Peyer's patch (tissue), 4 donors: ENCODE results near the gene BZW2. TPM values are rescaled to one million over a fixed set of nuclear protein-coding genes. Genes with fewer than 3 reads are reported as not detected.

Source experiments
- DNase-seq, 3 donors: peaks; one replicate each; pipeline ENCODE4 v3.0.0-alpha.2; 2017 to 2019
- H3K27ac ChIP-seq, 4 donors: fragments of 200-600 bp; sonication (generic); one replicate each; pipeline ENCODE4 v1.5.1; 2016 to 2019
- H3K27me3 ChIP-seq, 2 donors: fragments of 200-600 bp; sonication (generic); one replicate each; pipeline ENCODE4 v1.5.1; 2019
- H3K36me3 ChIP-seq, 3 donors: fragments of 200-600 bp; sonication (generic); one replicate each; pipeline ENCODE4 v1.5.1; 2016 to 2019
- H3K4me1 ChIP-seq, 4 donors: fragments of 200-600 bp; sonication (generic); one replicate each; pipeline ENCODE4 v1.5.1; 2016 to 2019
- H3K4me3 ChIP-seq, 4 donors: fragments of 200-600 bp; sonication (generic); 1 replicate in 3 of 4; 2 replicates in 1 of 4; pipeline ENCODE4 v1.5.1; 2016 to 2019; ENCODE audit warnings: mild to moderate bottlenecking in 1 of 4
- H3K9me3 ChIP-seq, 4 donors: fragments of 200-600 bp; sonication (generic); one replicate each; pipeline ENCODE4 v1.5.1; 2016 to 2019; ENCODE audit warnings: mild to moderate bottlenecking in 1 of 4
- POLR2A ChIP-seq, 2 donors: fragments of 450-650 bp; IDR thresholded peaks; one replicate each; pipeline ENCODE4 v1.5.1; 2017; ENCODE audit warnings: antibody characterized with exemption in 2 of 2, mild to moderate bottlenecking in 2 of 2, moderate library complexity in 2 of 2
- total RNA-seq, 4 donors: library from RNA; depleted of rRNA; stranded (reverse); fragments of >200 nt; gene quantifications; one replicate each; pipeline ENCODE4 v1.1.0, GENCODE V29; 2016
- TF ChIP-seq, protein P1 (sequence below), 6 experiments: fragments of 450-650 bp in 4 of 6; fragments of 200-600 bp in 2 of 6; sonication (generic) in 1 of 6; IDR thresholded peaks; one replicate each; pipeline ENCODE4 v1.5.1; 2017 to 2019; ENCODE audit warnings: antibody characterized with exemption in 6 of 6, mild to moderate bottlenecking in 3 of 6, moderate library complexity in 1 of 6

Gene BZW2
- 10 to 100 TPM; 34.4 to 54.0 (median 42.9) TPM for total RNA-seq

DNA sequence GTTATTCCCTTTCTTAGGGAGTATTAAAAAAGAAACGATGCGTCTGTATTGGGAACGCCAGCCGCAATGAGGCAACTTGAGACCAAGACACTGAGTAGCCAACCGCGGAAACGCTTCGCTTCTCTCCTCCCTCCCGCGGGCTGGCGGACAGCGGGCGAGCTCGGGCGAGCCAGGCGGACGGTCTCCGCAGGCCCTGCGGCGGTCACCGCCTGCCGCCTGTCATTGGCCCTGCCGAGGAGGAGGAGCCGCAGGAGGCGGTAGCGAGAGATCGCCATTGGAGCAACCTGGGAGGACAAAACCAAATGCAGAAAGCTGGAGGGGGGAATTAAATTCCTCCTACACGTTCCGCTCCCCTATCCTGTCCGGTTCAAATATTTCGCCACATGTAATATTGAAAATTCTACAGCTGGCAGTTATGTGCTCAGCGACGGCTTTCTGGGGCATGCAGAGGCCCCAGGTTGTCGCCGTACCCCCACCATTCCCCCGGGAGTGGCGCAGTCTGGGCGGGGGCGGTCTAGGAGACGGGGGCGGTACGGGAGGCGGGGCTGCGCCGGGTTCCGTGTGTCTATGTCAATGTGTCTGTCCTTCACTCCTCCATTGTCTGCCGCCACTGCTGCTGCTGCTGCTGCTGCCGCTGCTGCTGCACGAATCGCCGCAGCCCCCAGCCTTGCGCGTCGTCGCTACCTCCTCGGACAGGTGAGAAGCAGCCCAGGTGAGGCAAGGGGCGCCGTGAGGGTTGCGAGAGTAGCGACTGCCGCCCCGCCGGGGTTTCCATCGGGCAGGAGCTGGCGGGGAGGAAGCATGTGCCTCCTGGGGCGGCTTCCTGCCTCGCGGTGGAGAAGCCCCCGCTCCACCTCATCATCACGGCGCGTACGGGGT is at the start of gene BZW2, which contains the start of gene ANKMY2:
Gene BZW2, plus strand, starts transcription at position 589 of the 879 bp plus-strand sequence. CDS start 19,263 bp downstream, outside the sequence.
Gene ANKMY2, minus strand, starts transcription at position 162 of the 879 bp plus-strand sequence. CDS start 181 bp downstream, outside the sequence.
- H3K27ac ChIP-seq, result peak within 1 kb of the TSS; percentile 85 to 93 (median 89)
- peak; percentile 92 to 96 for TF ChIP-seq POLR2A (IDR thresholded peaks at IDR 0.05)
- TF ChIP-seq, protein P1, sequence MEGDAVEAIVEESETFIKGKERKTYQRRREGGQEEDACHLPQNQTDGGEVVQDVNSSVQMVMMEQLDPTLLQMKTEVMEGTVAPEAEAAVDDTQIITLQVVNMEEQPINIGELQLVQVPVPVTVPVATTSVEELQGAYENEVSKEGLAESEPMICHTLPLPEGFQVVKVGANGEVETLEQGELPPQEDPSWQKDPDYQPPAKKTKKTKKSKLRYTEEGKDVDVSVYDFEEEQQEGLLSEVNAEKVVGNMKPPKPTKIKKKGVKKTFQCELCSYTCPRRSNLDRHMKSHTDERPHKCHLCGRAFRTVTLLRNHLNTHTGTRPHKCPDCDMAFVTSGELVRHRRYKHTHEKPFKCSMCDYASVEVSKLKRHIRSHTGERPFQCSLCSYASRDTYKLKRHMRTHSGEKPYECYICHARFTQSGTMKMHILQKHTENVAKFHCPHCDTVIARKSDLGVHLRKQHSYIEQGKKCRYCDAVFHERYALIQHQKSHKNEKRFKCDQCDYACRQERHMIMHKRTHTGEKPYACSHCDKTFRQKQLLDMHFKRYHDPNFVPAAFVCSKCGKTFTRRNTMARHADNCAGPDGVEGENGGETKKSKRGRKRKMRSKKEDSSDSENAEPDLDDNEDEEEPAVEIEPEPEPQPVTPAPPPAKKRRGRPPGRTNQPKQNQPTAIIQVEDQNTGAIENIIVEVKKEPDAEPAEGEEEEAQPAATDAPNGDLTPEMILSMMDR (IDR thresholded peaks at IDR 0.05), result peak in 3 of 6 experiments; percentile 15 to 23 (median 22)
- H3K36me3 ChIP-seq, result no peaks in the 10 kb centered on the region
- H3K4me3 ChIP-seq, result peak within 1 kb of the TSS; percentile 79 to 94 (median 90)
- peaks cover 0 to 36% (median 10%) of the 10 kb centered on the region in 4 donors for H3K4me1 ChIP-seq
- no peaks in the 10 kb centered on the region for H3K27me3 ChIP-seq
- peak; percentile 90 to 97 (median 96) for DNase-seq
- no peaks in the 10 kb centered on the region for H3K9me3 ChIP-seq

DNA sequence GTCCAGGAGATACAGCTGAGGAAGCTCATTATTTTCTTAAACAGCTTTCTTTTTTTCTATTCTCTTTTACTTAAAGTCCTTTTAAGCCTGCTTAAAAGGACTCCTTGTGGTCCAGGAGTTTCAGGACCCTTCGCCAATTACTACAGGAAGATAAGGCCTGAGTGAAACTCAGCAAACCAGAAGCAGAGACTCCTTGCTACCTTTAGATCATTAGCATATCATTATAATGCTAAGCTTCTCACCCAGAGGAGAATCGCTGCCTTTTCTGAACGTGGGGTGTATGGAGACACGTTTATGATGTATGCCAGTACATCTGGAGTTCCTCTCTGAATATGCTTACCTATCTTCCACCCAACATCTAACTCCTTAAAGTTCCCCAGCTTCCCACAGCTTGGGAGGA is 48.0 kb upstream of the BZW2 start:
- DNase-seq, result no peak
- H3K36me3 ChIP-seq, result peaks cover 0 to 37% (median 0%) of the 10 kb centered on the region in 3 donors
- H3K27ac ChIP-seq, result no peak overlapping the region
- TF ChIP-seq, protein P1 (IDR thresholded peaks at IDR 0.05), result no peak
- TF ChIP-seq POLR2A (IDR thresholded peaks at IDR 0.05), result no peak
- no peaks in the 10 kb centered on the region for H3K4me1 ChIP-seq
- H3K4me3 ChIP-seq, result no peak overlapping the region
- H3K9me3 ChIP-seq, result no peaks in the 10 kb centered on the region
- no peaks in the 10 kb centered on the region for H3K27me3 ChIP-seq

DNA sequence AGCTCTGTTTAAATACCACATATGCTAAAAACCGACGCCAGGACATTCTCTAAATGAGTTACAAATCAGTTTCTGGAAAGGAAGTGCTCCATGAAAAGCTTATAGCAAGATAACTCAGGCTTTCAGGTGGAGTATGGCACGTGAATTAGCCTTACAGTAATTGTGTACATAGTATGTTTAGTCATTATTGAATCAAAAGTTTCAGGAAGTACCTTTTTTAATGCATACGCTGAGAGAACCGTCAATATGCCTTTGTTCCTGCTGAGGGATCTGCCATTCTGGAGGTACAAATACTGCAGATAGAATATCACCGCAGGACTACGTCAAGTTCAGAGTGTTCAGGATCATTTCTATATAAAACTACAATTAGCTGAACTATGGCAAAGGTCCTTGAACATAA is 46.1 kb upstream of the BZW2 start:
- no peak for DNase-seq
- Histone ChIP-seq H3K4me1 (no peaks in the 10 kb centered on the region), H3K27me3 (no peaks in the 10 kb centered on the region), H3K36me3 (peaks cover 0 to 56% (median 3%) of the 10 kb centered on the region in 3 donors), H3K27ac (peak overlapping the region in 1 of 4 donors; percentile 12), H3K9me3 (no peaks in the 10 kb centered on the region), H3K4me3 (no peak overlapping the region)
- TF ChIP-seq POLR2A (IDR thresholded peaks at IDR 0.05), result no peak
- TF ChIP-seq, protein P1 (IDR thresholded peaks at IDR 0.05), result no peak

DNA sequence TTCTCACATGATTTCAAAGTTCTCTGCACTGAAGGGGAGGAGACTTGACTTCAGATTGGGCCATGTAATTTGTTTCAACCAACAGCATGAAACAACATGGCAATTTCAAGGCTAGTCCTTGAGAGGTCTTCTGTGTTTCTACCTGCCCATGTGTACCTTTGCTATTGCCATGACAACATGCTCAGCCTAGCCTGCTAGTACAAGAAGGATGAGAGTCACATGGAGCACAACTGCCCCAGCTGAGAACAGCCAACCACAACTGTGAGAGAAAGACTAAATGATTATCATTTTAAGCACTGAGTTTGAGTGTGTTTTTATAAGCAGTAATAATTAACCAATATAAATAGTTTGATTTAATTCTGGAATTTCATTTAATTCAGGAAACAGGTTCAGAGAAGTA is 42.3 kb upstream of the BZW2 start:
- H3K27ac ChIP-seq, result no peak overlapping the region
- peaks cover 0 to 77% (median 3%) of the 10 kb centered on the region in 3 donors for H3K36me3 ChIP-seq
- no peak for TF ChIP-seq POLR2A (IDR thresholded peaks at IDR 0.05)
- TF ChIP-seq, protein P1 (IDR thresholded peaks at IDR 0.05), result no peak
- no peaks in the 10 kb centered on the region for H3K27me3 ChIP-seq
- no peaks in the 10 kb centered on the region for H3K4me1 ChIP-seq
- no peak for DNase-seq
- H3K9me3 ChIP-seq, result no peaks in the 10 kb centered on the region
- H3K4me3 ChIP-seq, result no peak overlapping the region

DNA sequence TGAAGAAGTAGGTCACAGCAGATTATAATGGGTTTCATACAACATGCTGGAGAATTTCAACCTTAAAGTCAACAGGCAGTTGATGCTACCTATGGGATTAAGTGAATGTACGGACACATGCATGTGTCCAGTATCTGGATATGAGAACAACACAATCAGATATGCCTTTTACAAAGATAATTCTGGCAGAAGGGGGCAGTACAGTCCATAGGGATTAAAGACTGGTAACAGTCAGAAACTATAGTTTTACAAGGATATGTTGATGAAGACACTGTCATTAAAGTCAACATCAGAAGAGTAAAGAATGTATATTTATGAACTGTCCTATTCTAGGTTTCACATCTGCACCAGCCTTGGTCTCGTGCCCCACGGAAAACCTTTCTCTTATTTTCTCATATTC is 41.9 kb upstream of the BZW2 start:
- no peak overlapping the region for H3K4me3 ChIP-seq
- H3K9me3 ChIP-seq, result no peaks in the 10 kb centered on the region
- H3K4me1 ChIP-seq, result no peaks in the 10 kb centered on the region
- no peak overlapping the region for H3K27ac ChIP-seq
- TF ChIP-seq POLR2A (IDR thresholded peaks at IDR 0.05), result no peak
- TF ChIP-seq, protein P1 (IDR thresholded peaks at IDR 0.05), result peak in 3 of 6 experiments; percentile 27 to 47 (median 30)
- no peak for DNase-seq
- no peaks in the 10 kb centered on the region for H3K27me3 ChIP-seq
- peaks cover 0 to 80% (median 3%) of the 10 kb centered on the region in 3 donors for H3K36me3 ChIP-seq
